Breast epithelium (tissue), 3 donors: ENCODE measurements around the gene ELOVL5.

ENCODE experiments used
- CTCF ChIP-seq, 3 donors: fragments of 450-650 bp; IDR thresholded peaks; one replicate each; pipeline ENCODE4 v1.5.1; 2016 to 2017; ENCODE audit warnings: antibody characterized with exemption in 3 of 3, mild to moderate bottlenecking in 3 of 3, moderate library complexity in 3 of 3
- POLR2A ChIP-seq: fragments of 450-650 bp; IDR thresholded peaks from one replicate; pipeline ENCODE4 v1.6.1; 2016; ENCODE audit warnings: antibody characterized with exemption, mild to moderate bottlenecking, moderate library complexity
- POLR2AphosphoS5 ChIP-seq, 3 donors: sonication (generic); formaldehyde crosslinking; IDR thresholded peaks; one replicate each; pipeline ENCODE4 v1.6.1; 2017; ENCODE audit warnings: antibody characterized with exemption in 3 of 3

DNA sequence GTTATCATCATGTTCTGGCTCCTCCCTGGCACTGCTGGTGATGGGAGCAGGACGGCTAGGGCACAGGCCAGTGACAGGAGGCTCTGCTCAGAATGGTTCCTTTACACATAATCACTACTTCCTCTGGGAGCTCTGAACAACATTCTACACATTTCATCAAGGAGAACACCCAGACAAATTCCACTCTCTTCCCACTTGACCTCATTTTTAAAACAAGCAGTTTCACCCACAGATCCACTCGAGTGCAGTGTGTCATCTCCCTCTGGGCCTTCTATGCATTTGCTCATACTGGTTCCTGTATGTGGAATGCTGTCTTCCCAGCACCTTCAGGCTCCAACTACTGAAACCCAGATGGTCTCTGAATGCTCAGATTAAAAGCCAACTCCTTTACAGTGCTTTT is 84.8 kb downstream of the ELOVL5 start:
- no peak for TF ChIP-seq POLR2AphosphoS5 (IDR thresholded peaks at IDR 0.05)
- no peak for TF ChIP-seq CTCF (IDR thresholded peaks at IDR 0.05)
- TF ChIP-seq POLR2A, result no peak
